ENCODE results near the gene PPP1R14D. TPM values are rescaled to one million over a fixed set of nuclear protein-coding genes. Genes with fewer than 3 reads are reported as not detected.

Gene PPP1R14D
- total and polyA plus RNA-seq, 2 of the 8 experiments (the other 6 are each of a cell fraction or from before 2014, with no cell fraction given): not detected

DNA sequence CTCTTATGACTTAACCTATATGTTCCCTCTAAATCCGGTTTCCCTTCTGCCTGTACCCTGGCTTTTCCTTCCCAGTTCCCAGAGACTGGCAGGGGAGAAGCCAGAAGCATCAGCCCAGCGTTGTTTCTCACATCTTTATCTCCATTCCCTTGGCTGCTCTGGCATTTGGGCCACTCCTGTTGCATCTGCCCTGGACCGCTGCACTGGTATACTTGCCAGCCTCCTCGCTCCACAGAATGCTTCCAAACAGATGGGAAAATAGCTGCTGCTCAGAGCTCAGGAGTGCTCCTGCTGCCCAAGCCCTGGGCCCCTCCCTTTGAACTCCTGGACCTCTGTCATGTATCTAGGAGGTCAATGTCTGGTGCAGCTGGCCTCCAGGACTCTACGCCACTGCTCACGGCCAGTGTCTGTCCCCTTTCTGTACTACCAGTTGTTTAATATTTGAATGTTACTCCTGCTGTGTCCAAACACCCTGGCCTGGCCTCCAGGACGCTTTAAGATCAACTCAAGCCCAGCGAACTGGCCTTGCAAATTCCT is 22.1 kb upstream of the PPP1R14D start:
- H2BK20ac ChIP-seq (ENCODE audit: low read length): no peak overlapping the region
- no peak overlapping the region for H2BK15ac ChIP-seq (ENCODE audit: low read length)
- H3K56ac ChIP-seq (replicated peaks; ENCODE audit: insufficient read length, low read depth, low read length): no peak overlapping the region
- ChIA-PET POLR2A (ENCODE audit: partially characterized antibody) (interaction anchor here (1.2 to 1.7 kb wide), 2 partner anchors 9 to 23 kb away, joined by 3 to 4 read pairs; partner anchors contain the start of gene RHOV), CTCF (ENCODE audit: partially characterized antibody) (interaction anchor here (0.7 to 14.5 kb wide), 4 partner anchors 6 to 65 kb away, joined by 3 to 157 read pairs (median 4); partner anchors contain the start of gene VPS18)
- H2AFZ ChIP-seq (ENCODE audit: low read length): no peak overlapping the region
- H3K18ac ChIP-seq (ENCODE audit: extremely low read depth, low read length): no peak overlapping the region
- H2AK5ac ChIP-seq (ENCODE audit: low read depth, low read length): no peak overlapping the region
- WGBS, 2 experiments (ENCODE audit: extremely low coverage in 1 of 2, insufficient coverage in 1 of 2, insufficient read length in 1 of 2, insufficient replicate concordance in 2 of 2, low coverage in 1 of 2, low lambda C conversion rate in 2 of 2, missing lambda C conversion rate in 1 of 2): 91% methylated on average over 8 of the region's 8 CpGs; no CpG with 5 or more reads in 1 of the 2 experiments
- H3K27me3 ChIP-seq (replicated peaks in 1 of 4; ENCODE audit: control insufficient read depth in 3 of 4, extremely low read depth in 1 of 4, insufficient read depth in 3 of 4, low read length in 3 of 4): no peaks in the 10 kb centered on the region
- no peak overlapping the region for H2BK120ac ChIP-seq (replicated peaks; ENCODE audit: low read depth, low read length)
- peaks cover 8 to 19% of the 10 kb centered on the region in 2 experiments for H4K20me1 ChIP-seq (replicated peaks in 1 of 2; ENCODE audit: control insufficient read depth in 1 of 2, insufficient read depth in 2 of 2, low read length in 2 of 2)
- H3K9me3 ChIP-seq (ENCODE audit: insufficient read depth in 2 of 2, low read depth in 1 of 2, low read length in 1 of 2): no peaks in the 10 kb centered on the region
- no peak overlapping the region for H3K4me3 ChIP-seq (ENCODE audit: extremely low read depth in 1 of 4, insufficient read depth in 2 of 4, low read depth in 3 of 4, low read length in 4 of 4)
- no peak overlapping the region for H4K5ac ChIP-seq (ENCODE audit: insufficient read length, low read depth, low read length)
- H3K79me1 ChIP-seq (ENCODE audit: low read depth, low read length): peaks cover 23% of the 10 kb centered on the region
- no peak overlapping the region for H4K91ac ChIP-seq (replicated peaks; ENCODE audit: insufficient read length, low read length)
- peaks cover 0 to 43% of the 10 kb centered on the region in 2 experiments; a peak in 2 of 4 replicates for H3K79me2 ChIP-seq (ENCODE audit: control insufficient read depth in 1 of 2, insufficient read depth in 2 of 2, low read length in 2 of 2)
- peaks cover 17 to 47% (median 32%) of the 10 kb centered on the region in 4 experiments; a peak in 7 of 8 replicates for H3K36me3 ChIP-seq (ENCODE audit: control insufficient read depth in 2 of 4, insufficient read depth in 4 of 4, low read length in 3 of 4)
- no peak overlapping the region for H3K4ac ChIP-seq (replicated peaks; ENCODE audit: insufficient read length, low read depth, low read length)
- H3K14ac ChIP-seq (ENCODE audit: insufficient read length): no peak overlapping the region
- H2BK12ac ChIP-seq (ENCODE audit: low read depth, low read length): no peak overlapping the region
- no peak overlapping the region for H3K23ac ChIP-seq (ENCODE audit: insufficient read length)
- FAIRE-seq (no peak), DNase-seq (ENCODE audit: low read depth in 1 of 2, low spot score in 2 of 2) (no peak)
- no peak overlapping the region for H3K27ac ChIP-seq (ENCODE audit: low read depth, low read length)
- H3K23me2 ChIP-seq (ENCODE audit: low read depth, low read length): no peaks in the 10 kb centered on the region; the same call in 1 of the 2 replicates
- peaks cover 0 to 19% (median 10%) of the 10 kb centered on the region in 4 experiments; a peak in 6 of 7 replicates for H3K4me1 ChIP-seq (replicated peaks in 1 of 4; ENCODE audit: control insufficient read depth in 3 of 4, insufficient read depth in 4 of 4, low read length in 3 of 4)
- H4K8ac ChIP-seq (ENCODE audit: extremely low read depth, insufficient read depth, low read length): no peak overlapping the region
- no peak overlapping the region for H2BK5ac ChIP-seq (ENCODE audit: low read depth, low read length)
- no peak overlapping the region for H3K9ac ChIP-seq (replicated peaks in 1 of 4; ENCODE audit: extremely low read depth in 1 of 4, low read depth in 3 of 4, low read length in 3 of 4)
- no peak overlapping the region for H3K4me2 ChIP-seq (ENCODE audit: insufficient read depth in 1 of 2, low read depth in 2 of 2, low read length in 2 of 2)
- TF ChIP-seq FOSL1 (IDR thresholded peaks at IDR 0.05; ENCODE audit: insufficient read depth, low read depth, low read length) (no peak), SRF (IDR thresholded peaks at IDR 0.05; ENCODE audit: low read depth, low read length) (no peak), CHD1 (IDR thresholded peaks at IDR 0.05; ENCODE audit: low read depth, low read length) (no peak), JUN (IDR thresholded peaks at IDR 0.05; ENCODE audit: low read depth, low read length) (no peak), BACH1 (IDR thresholded peaks at IDR 0.05; ENCODE audit: low read length) (no peak), TEAD4 (IDR thresholded peaks at IDR 0.05; ENCODE audit: low read depth, low read length) (no peak), YY1 (IDR thresholded peaks at IDR 0.05; ENCODE audit: low read depth, low read length) (no peak), CBX5 (IDR thresholded peaks at IDR 0.05; ENCODE audit: low read depth, low read length) (no peak), GABPA (IDR thresholded peaks at IDR 0.05; ENCODE audit: borderline replicate concordance, insufficient read depth, low read length) (no peak), TCF12 (IDR thresholded peaks at IDR 0.05; ENCODE audit: low read depth, low read length) (no peak), RXRA (IDR thresholded peaks at IDR 0.05; ENCODE audit: insufficient read depth, low read depth, low read length) (no peak), BRCA1 (IDR thresholded peaks at IDR 0.05; ENCODE audit: low read depth, low read length) (no peak), GTF2F1 (IDR thresholded peaks at IDR 0.05; ENCODE audit: borderline replicate concordance, low read depth, low read length) (no peak), RAD21 (IDR thresholded peaks at IDR 0.05 in 1 of 2, conservative IDR thresholded peaks at IDR 0.05 in 1 of 2; ENCODE audit: low read depth in 2 of 2, low read length in 2 of 2) (no peak)
